Neuron (in vitro differentiated cells): Measurements from ENCODE around the gene SGO2.

Experiments used
- H2AFZ ChIP-seq: one replicate; pipeline ENCODE4 v1.6.1; 2013; ENCODE audit warnings: low read depth, mild to moderate bottlenecking, inconsistent platforms, low read length, moderate library complexity
- H3K27me3 ChIP-seq: one replicate; pipeline ENCODE4 v1.6.1; 2013; ENCODE audit warnings: low read length; ENCODE audit not compliant: insufficient read depth
- H3K36me3 ChIP-seq: one replicate; pipeline ENCODE4 v1.6.1; 2013; ENCODE audit warnings: low read length; ENCODE audit not compliant: insufficient read depth
- H3K4me1 ChIP-seq: one replicate; pipeline ENCODE4 v1.6.1; 2013; ENCODE audit warnings: low read length; ENCODE audit not compliant: insufficient read depth
- H3K4me3 ChIP-seq: 2 replicates; pipeline ENCODE4 v1.5.1; 2013; ENCODE audit warnings: mild to moderate bottlenecking, low read length, moderate library complexity
- H3K9me3 ChIP-seq: one replicate; pipeline ENCODE4 v1.6.1; 2013; ENCODE audit warnings: low read length

The SGO2 gene

GRCh38 chr2:200587007-200587616 lies 61.1 kb downstream of the SGO2 start:
- H3K4me3 ChIP-seq = no peak overlapping the region
- H3K27me3 ChIP-seq = no peaks in the 10 kb centered on the region
- H3K9me3 ChIP-seq = no peaks in the 10 kb centered on the region
- H3K36me3 ChIP-seq = no peaks in the 10 kb centered on the region
- H3K4me1 ChIP-seq = no peaks in the 10 kb centered on the region
- H2AFZ ChIP-seq = no peak overlapping the region

- no peaks in the 10 kb centered on the region for H3K36me3 ChIP-seq
- H3K4me1 ChIP-seq = no peaks in the 10 kb centered on the region
- no peaks in the 10 kb centered on the region for H3K27me3 ChIP-seq
- no peak overlapping the region for H3K4me3 ChIP-seq
- H3K9me3 ChIP-seq = no peaks in the 10 kb centered on the region
- no peak overlapping the region for H2AFZ ChIP-seq
These were observed 62.2 kb downstream of the SGO2 start for GRCh38 chr2:200588076-200588678.

GRCh38 chr2:200590090-200590489 lies 64.1 kb downstream of the SGO2 start:
- H3K27me3 ChIP-seq = no peaks in the 10 kb centered on the region
- no peaks in the 10 kb centered on the region for H3K36me3 ChIP-seq
- H2AFZ ChIP-seq = no peak overlapping the region
- H3K9me3 ChIP-seq = no peaks in the 10 kb centered on the region
- no peak overlapping the region for H3K4me3 ChIP-seq
- H3K4me1 ChIP-seq = no peaks in the 10 kb centered on the region

GRCh38 chr2:200591308-200591707 lies 65.3 kb downstream of the SGO2 start:
- Histone ChIP-seq H3K36me3 (no peaks in the 10 kb centered on the region), H3K4me1 (no peaks in the 10 kb centered on the region), H3K9me3 (no peaks in the 10 kb centered on the region), H3K27me3 (no peaks in the 10 kb centered on the region), H2AFZ (no peak overlapping the region), H3K4me3 (no peak overlapping the region)

- Histone ChIP-seq H3K4me1 (no peaks in the 10 kb centered on the region), H2AFZ (no peak overlapping the region), H3K27me3 (no peaks in the 10 kb centered on the region), H3K4me3 (no peak overlapping the region), H3K9me3 (no peaks in the 10 kb centered on the region), H3K36me3 (no peaks in the 10 kb centered on the region)
These were observed 66.5 kb downstream of the SGO2 start for GRCh38 chr2:200592406-200593075.

- Histone ChIP-seq H3K9me3 (no peaks in the 10 kb centered on the region), H3K4me1 (no peaks in the 10 kb centered on the region), H3K4me3 (no peak overlapping the region), H2AFZ (no peak overlapping the region), H3K27me3 (no peaks in the 10 kb centered on the region), H3K36me3 (no peaks in the 10 kb centered on the region)
These were observed 67.9 kb downstream of the SGO2 start for GRCh38 chr2:200593905-200594304.

GRCh38 chr2:200595913-200596312 lies 69.9 kb downstream of the SGO2 start:
- Histone ChIP-seq H3K4me1 (no peaks in the 10 kb centered on the region), H3K27me3 (no peaks in the 10 kb centered on the region), H2AFZ (no peak overlapping the region), H3K4me3 (no peak overlapping the region), H3K36me3 (no peaks in the 10 kb centered on the region), H3K9me3 (no peaks in the 10 kb centered on the region)

GRCh38 chr2:200596774-200597570 lies 71.0 kb downstream of the SGO2 start:
- Histone ChIP-seq H3K4me1 (no peaks in the 10 kb centered on the region), H3K27me3 (no peaks in the 10 kb centered on the region), H2AFZ (no peak overlapping the region), H3K4me3 (no peak overlapping the region), H3K9me3 (no peaks in the 10 kb centered on the region), H3K36me3 (no peaks in the 10 kb centered on the region)

GRCh38 chr2:200599206-200599605 lies 73.2 kb downstream of the SGO2 start:
- Histone ChIP-seq H3K4me3 (no peak overlapping the region), H3K36me3 (no peaks in the 10 kb centered on the region), H3K27me3 (peaks cover 3% of the 10 kb centered on the region), H3K9me3 (no peaks in the 10 kb centered on the region), H2AFZ (no peak overlapping the region), H3K4me1 (no peaks in the 10 kb centered on the region)

GRCh38 chr2:200600549-200601225 lies 74.7 kb downstream of the SGO2 start:
- Histone ChIP-seq H3K4me3 (no peak overlapping the region), H3K27me3 (peaks cover 3% of the 10 kb centered on the region), H3K36me3 (no peaks in the 10 kb centered on the region), H3K4me1 (no peaks in the 10 kb centered on the region), H3K9me3 (no peaks in the 10 kb centered on the region), H2AFZ (no peak overlapping the region)

GRCh38 chr2:200602584-200602983 lies 76.6 kb downstream of the SGO2 start:
- Histone ChIP-seq H3K9me3 (no peaks in the 10 kb centered on the region), H3K27me3 (peaks cover 3% of the 10 kb centered on the region), H3K36me3 (no peaks in the 10 kb centered on the region), H2AFZ (no peak overlapping the region), H3K4me3 (no peak overlapping the region), H3K4me1 (no peaks in the 10 kb centered on the region)

GRCh38 chr2:200603972-200604371 lies 78.0 kb downstream of the SGO2 start:
- Histone ChIP-seq H3K9me3 (no peaks in the 10 kb centered on the region), H3K27me3 (peaks cover 3% of the 10 kb centered on the region), H3K36me3 (no peaks in the 10 kb centered on the region), H3K4me3 (no peak overlapping the region), H3K4me1 (no peaks in the 10 kb centered on the region), H2AFZ (no peak overlapping the region)
